GM18505 (cell line): ENCODE results near the gene SBK3.
A peak's percentile ranks its signal among the peaks of the same experiment; 100 is the strongest.

ENCODE experiments used
- ATAC-seq: cut with Tn5 transposase; IDR thresholded peaks from one replicate; pipeline ENCODE4 v1.9.1; 2021; ENCODE audit not compliant: unreplicated experiment
- POLR2A ChIP-seq: IDR thresholded peaks from 4 replicates; pipeline ENCODE4 v1.6.1; 2011; ENCODE audit warnings: borderline replicate concordance; ENCODE audit not compliant: insufficient read depth, insufficient read length; ENCODE audit errors: extremely low read depth

Gene SBK3

DNA sequence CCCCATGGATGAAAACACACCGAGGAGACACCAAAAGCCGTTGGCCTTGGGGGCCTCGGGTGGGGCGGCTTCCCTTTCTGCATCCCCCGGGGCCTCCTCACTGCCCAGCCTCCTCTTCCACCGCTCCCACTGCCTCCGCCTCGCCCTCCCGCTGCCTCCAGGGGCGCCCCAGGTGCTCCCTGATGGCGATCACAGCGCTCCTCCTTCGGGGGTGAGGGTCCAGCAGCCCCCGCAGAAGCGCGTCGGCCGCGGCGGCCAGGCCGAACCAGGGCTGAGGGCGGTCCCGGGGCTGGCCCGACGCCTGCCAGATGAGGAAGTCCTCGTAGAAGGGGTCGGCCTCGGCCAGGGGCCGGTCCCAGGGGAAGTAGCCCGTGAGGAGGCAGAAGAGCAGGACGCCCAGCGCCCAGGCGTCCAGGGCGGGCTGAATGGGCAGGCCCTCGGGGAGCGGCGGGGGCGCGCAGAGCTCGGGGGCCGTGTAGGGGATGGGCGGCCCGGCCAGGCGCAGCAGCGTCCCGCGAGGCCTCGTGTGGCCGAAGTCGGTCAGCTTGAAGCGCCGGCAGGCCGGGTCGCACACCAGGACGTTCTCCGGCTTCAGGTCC is 15.6 kb downstream of the SBK3 start:
- no peak for TF ChIP-seq POLR2A

GRCh38 chr19:55528030-55528803 is 17.1 kb downstream of the SBK3 start:
- no peak for ATAC-seq
- TF ChIP-seq POLR2A, result no peak

More for the DNA sequence above, 15.6 kb downstream of the SBK3 start:
- no peak for ATAC-seq

DNA sequence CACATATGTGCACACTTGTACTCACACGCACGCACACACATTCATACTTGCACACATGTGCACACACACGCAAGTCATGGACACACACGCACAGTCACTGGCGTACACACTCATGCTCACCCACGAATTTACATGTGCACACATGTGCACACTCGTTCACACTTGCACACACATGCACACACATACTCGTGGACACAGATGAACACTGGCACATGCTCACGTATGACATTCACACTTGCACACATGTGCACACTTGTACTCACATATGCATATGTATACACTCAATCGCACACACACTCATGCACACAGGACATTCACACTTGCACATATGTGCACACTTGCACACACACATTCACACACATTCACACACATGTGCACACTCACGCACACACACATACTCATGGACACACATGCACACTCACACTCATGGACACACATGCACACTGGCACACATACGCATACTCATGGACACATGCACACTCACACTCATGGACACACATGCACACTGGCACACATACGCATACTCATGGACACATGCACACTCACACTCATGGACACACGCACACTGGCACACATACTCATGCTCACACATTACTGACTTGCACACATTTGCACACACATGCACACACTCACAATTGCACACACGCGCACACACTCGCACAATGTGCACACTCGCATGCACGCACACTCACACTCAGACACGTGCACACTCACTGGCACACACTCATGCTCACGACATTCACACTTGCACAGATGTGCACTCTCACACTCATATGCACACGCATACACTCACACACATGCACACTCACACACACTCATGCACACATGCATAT is 17.9 kb downstream of the SBK3 start:
- no peak for ATAC-seq

DNA sequence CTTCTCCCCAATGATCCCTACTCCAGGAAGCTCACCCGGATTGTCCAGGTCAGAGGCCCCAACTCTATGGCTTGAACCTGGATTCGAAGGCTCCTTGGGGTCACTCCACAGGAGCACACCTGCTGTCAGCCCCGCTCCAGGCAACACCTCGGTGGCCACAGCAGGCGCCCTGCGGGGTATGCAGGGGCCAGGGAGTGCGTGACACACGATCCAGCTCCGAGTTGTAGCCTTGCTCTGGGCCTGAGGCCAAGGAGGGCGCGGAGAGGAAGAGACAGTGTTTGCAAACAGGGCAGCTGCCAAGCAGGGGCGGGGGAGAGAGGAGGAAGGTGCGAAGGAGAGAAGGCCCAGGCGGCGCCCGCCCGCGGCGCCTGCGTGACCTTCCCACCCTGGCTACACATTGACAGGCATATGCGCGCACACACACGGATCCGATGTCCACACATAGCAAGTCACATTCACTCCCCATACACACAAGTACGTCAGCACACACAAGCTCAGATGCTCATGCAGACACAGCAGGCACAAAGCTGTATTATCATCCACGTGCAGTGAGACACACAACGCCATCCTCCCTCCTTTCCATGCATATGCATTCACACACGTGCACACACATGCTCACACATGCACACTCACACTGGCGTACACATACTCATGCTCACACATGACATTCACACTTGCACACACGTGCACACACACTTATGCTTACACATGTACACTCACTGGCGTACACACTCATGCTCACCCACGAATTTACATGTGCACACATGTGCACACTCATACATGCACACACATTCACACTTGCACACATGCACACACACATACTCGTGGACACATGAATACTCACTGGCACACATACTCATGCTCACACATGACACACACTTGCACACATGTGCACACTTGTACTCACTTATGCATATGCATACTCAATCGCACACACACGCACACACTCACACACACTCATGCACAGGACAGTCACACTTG is 18.8 kb downstream of the SBK3 start:
- no peak for ATAC-seq
- TF ChIP-seq POLR2A, result no peak

More for the DNA sequence above, 17.9 kb downstream of the SBK3 start:
- TF ChIP-seq POLR2A, result no peak

DNA sequence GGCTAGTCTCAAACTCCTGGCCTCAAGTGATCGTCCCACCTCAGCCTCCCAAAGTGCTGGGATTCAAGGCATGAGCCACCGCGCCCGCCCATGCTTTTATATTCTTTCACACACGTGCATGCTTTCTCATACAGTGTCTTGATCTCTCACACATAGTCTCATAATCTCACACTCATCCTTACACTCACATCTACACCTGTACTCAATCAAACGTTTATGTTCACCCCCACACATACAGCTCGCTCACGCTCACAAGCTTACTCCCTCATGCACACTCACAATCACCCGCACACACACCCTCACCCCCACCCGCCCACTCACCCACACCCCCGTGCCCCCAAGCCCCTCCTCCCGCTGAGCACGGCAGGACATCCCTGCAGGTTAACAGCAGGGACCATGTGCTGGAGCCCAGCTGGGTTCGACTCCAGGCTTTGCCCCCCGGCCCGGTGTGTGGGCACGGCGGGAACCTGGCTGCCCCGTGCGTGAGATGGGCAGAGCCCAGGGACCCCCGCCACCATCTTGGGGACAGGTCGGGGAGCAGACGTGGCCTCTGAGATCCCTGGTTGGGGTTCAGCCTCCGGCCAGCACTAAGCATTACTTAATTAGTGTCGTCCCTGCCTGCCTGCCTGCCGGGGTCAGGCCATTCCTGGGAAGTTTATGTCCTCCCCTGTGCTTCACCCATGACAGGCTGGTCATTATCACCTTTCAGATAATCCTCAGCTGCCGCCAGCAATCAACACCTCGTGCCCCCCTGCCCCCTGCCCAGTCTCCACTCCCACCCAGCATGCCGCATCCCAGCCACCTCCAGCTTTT is 19.8 kb downstream of the SBK3 start:
- TF ChIP-seq POLR2A, result no peak
- no peak for ATAC-seq

- ATAC-seq, result no peak
Measured at GRCh38 chr19:55520691-55521292, 24.6 kb downstream of the SBK3 start.

GRCh38 chr19:55519451-55520311 is 25.7 kb downstream of the SBK3 start:
- TF ChIP-seq POLR2A, result no peak
- ATAC-seq, result no peak

More at GRCh38 chr19:55520691-55521292, 24.6 kb downstream of the SBK3 start:
- TF ChIP-seq POLR2A, result no peak

DNA sequence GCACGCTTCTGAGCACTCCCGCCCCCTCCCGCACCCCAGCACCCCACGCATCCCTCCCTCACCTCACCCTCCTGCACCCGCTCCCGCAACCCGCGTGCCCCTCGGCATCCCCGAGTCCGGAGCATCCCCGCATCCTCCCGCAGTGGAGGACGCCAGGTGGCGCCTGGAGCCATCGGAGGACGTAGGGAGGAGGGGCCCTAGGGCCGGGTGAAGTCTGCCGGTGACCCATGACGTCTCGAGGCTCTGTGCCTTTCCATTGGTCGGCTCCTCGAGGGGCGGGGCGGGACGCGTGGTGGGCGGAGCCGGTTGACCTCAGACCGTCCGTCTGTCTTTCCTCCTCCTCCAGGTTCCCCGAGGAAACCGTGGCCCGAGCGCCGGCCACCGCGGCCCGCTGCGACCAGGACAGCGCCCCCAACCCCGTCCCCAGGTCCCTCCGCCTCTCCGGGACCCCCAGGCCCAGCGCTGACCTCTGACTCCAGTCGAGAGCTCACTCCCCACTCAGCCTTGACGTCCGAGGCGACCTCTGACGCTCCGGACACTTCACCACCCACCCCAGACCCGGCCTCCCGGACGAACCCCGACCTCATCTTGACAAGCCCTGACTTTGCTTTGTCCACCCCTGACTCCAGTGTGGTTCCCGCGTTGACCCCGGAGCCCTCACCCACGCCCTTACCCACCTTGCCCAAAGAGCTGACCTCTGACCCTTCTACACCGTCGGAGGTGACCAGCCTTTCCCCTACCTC is 28.3 kb downstream of the SBK3 start:
- TF ChIP-seq POLR2A, result peak; percentile 39
- ATAC-seq, result peak; percentile 96

- no peak for ATAC-seq
- TF ChIP-seq POLR2A, result no peak
Measured at GRCh38 chr19:55508120-55508519, 37.2 kb downstream of the SBK3 start.

- no peak for ATAC-seq
- TF ChIP-seq POLR2A, result no peak
Measured at GRCh38 chr19:55504981-55505380, 40.4 kb downstream of the SBK3 start.
